RKO (cell line): ENCODE results near the gene DNMT3A.
"Not testable (repeated sequence)": the region's sequence is repeated elsewhere in the genome, so short reads cannot be mapped to it uniquely, and the experiment has no call there.

Experiments
- DNase-seq: peaks from one replicate; pipeline ENCODE4 v3.0.0-alpha.2; 2016; ENCODE audit warnings: low spot score

DNMT3A gene

GRCh38 chr2:25234738-25235137 is 107.0 kb downstream of the DNMT3A start:
- DNase-seq, result no peak

- DNase-seq, result no peak
Observed at GRCh38 chr2:25233916-25234605, 107.7 kb downstream of the DNMT3A start.

GRCh38 chr2:25232248-25232825 is 109.4 kb downstream of the DNMT3A start:
- no peak for DNase-seq

GRCh38 chr2:25230948-25231311 is 110.8 kb downstream of the DNMT3A start:
- DNase-seq, result no peak

GRCh38 chr2:25230198-25230947 is 111.4 kb downstream of the DNMT3A start:
- DNase-seq, result no peak

GRCh38 chr2:25229279-25230197 is 112.2 kb downstream of the DNMT3A start:
- DNase-seq, result no peak

- peak; percentile 80 for DNase-seq
Observed at GRCh38 chr2:25228848-25229278, 112.9 kb downstream of the DNMT3A start.

- DNase-seq, result no peak
Observed at GRCh38 chr2:25227576-25227975, 114.1 kb downstream of the DNMT3A start.

GRCh38 chr2:25226827-25227226 is 114.9 kb downstream of the DNMT3A start:
- no peak for DNase-seq

- DNase-seq, result no peak
Observed at GRCh38 chr2:25222477-25223121, 119.1 kb downstream of the DNMT3A start.

- DNase-seq, result no peak
Observed at GRCh38 chr2:25221579-25221978, 120.1 kb downstream of the DNMT3A start.

- DNase-seq, result no peak
Observed at GRCh38 chr2:25220313-25220712, 121.4 kb downstream of the DNMT3A start.

- no peak for DNase-seq
Observed at GRCh38 chr2:25219621-25220020, 122.1 kb downstream of the DNMT3A start.

- no peak for DNase-seq
Observed at GRCh38 chr2:25218100-25218499, 123.6 kb downstream of the DNMT3A start.

- DNase-seq, result no peak
Observed at GRCh38 chr2:25215948-25216679, 125.6 kb downstream of the DNMT3A start.

GRCh38 chr2:25215232-25215631 is 126.5 kb downstream of the DNMT3A start:
- DNase-seq, result no peak

- no peak for DNase-seq
Observed at GRCh38 chr2:25213229-25213628, 128.5 kb downstream of the DNMT3A start.

- DNase-seq, result not testable (repeated sequence)
Observed at GRCh38 chr2:25210923-25211322, 130.8 kb downstream of the DNMT3A start.

- DNase-seq, result no peak
Observed at GRCh38 chr2:25207078-25207545, 134.6 kb downstream of the DNMT3A start.

GRCh38 chr2:25204190-25204838 is 137.4 kb downstream of the DNMT3A start:
- DNase-seq, result no peak
